Testis (tissue), 5 donors: ENCODE data around the gene LBP. TPM values are rescaled to one million over a fixed set of nuclear protein-coding genes. Genes with fewer than 3 reads are reported as not detected.

Source experiments
- DNase-seq: peaks from one replicate; pipeline ENCODE4 v3.0.0-alpha.2; 2019
- H3K27ac ChIP-seq, 2 donors: fragments of 200-600 bp; sonication (generic); one replicate each; pipeline ENCODE4 v1.5.1; 2019
- H3K27me3 ChIP-seq: fragments of 200-600 bp; sonication (generic); one replicate; pipeline ENCODE4 v1.5.1; 2019
- H3K36me3 ChIP-seq: fragments of 200-600 bp; sonication (generic); one replicate; pipeline ENCODE4 v1.5.1; 2017; ENCODE audit warnings: low read depth; ENCODE audit errors: missing control alignments
- H3K4me1 ChIP-seq: fragments of 200-600 bp; sonication (generic); one replicate; pipeline ENCODE4 v1.5.1; 2019
- H3K4me3 ChIP-seq, 2 donors: fragments of 200-600 bp; sonication (generic); one replicate each; pipeline ENCODE4 v1.5.1; 2017 to 2019
- H3K9me3 ChIP-seq: fragments of 200-600 bp; sonication (generic); one replicate; pipeline ENCODE4 v1.5.1; 2017
- POLR2A ChIP-seq: fragments of 450-650 bp; IDR thresholded peaks from one replicate; pipeline ENCODE4 v1.6.1; 2017; ENCODE audit warnings: antibody characterized with exemption, mild to moderate bottlenecking, moderate library complexity
- WGBS, 2 donors: methylation state at CpG; one replicate each; pipeline ENCODE4 v1.1.5; 2018; 5-methylcytosine and 5-hydroxymethylcytosine counted together
- intact Hi-C: fragments of 100-400 bp; cut with DNase I; formaldehyde crosslinking; loops from one replicate; pipeline ENCODE4 v1.15.1; 2023; ENCODE audit warnings: low total_unique reads
- long read RNA-seq, 2 donors: transcript quantifications; one replicate each; lab custom pipeline, GENCODE V29; 2026
- polyA plus RNA-seq: library from polyadenylated mRNA; stranded (reverse); fragments of 350-450 nt; fragmentation: Illumina TruSeq; extraction: RNeasy Lipid Tissue Mini Kit (QIAGEN cat#74804); gene quantifications from one replicate; pipeline ENCODE4 v1.2.3, GENCODE V29; 2014; ENCODE audit warnings: low read depth, low replicate concordance; ENCODE audit not compliant: insufficient read depth
- total RNA-seq, 2 donors: library from RNA; depleted of rRNA; stranded (reverse); fragments of >200 nt; gene quantifications; one replicate each; pipeline ENCODE4 v1.2.3, GENCODE V29; 2016
- TF ChIP-seq, protein P1 (sequence below), 3 experiments: fragments of 450-650 bp in 2 of 3; fragments of 200-600 bp in 1 of 3; sonication (generic) in 1 of 3; IDR thresholded peaks; one replicate each; pipeline ENCODE4 v1.5.1; 2016 to 2019; ENCODE audit warnings: antibody characterized with exemption in 3 of 3, mild to moderate bottlenecking in 2 of 3, moderate library complexity in 1 of 3

LBP gene, protein sequence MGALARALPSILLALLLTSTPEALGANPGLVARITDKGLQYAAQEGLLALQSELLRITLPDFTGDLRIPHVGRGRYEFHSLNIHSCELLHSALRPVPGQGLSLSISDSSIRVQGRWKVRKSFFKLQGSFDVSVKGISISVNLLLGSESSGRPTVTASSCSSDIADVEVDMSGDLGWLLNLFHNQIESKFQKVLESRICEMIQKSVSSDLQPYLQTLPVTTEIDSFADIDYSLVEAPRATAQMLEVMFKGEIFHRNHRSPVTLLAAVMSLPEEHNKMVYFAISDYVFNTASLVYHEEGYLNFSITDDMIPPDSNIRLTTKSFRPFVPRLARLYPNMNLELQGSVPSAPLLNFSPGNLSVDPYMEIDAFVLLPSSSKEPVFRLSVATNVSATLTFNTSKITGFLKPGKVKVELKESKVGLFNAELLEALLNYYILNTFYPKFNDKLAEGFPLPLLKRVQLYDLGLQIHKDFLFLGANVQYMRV
- total RNA-seq, result 1 to 10 TPM in 1 of 2 donors, under 1 TPM in 1; 0.87 to 1.2 TPM
- polyA plus RNA-seq, result 1.3 TPM
- long read RNA-seq, donor 1, result 0 reads
- long read RNA-seq, donor 2, result 0 reads

DNA sequence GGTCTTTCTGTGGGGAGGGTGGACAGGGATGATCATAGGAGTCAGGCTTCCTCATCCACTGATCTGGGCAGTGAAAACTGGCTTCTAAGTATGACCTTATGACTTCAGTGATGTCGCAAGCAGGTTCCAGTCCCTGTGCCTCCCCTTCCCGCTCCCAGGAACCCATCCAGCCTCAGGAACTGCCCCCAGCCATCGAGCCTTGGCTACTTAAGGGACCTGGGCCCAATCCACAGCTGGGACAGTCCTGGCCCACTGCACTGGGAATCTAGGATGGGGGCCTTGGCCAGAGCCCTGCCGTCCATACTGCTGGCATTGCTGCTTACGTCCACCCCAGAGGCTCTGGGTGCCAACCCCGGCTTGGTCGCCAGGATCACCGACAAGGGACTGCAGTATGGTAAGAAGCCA lies at the start of gene LBP:
Gene LBP (plus strand): TSS at position 236 of the 405 bp plus-strand sequence. CDS start 35 bp downstream, at position 271.
- no peak for DNase-seq
- Histone ChIP-seq H3K36me3 (no peaks in the 10 kb centered on the region), H3K9me3 (no peaks in the 10 kb centered on the region), H3K4me3 (no peak within 1 kb of the TSS), H3K27me3 (no peaks in the 10 kb centered on the region), H3K27ac (no peak within 1 kb of the TSS), H3K4me1 (peaks cover 14% of the 10 kb centered on the region)
- intact Hi-C loops, result no loop called here
- WGBS, 2 donors, result 89 to 96% methylated on average over 7 of the region's 8 CpGs
- no peak for TF ChIP-seq POLR2A
- TF ChIP-seq, protein P1, sequence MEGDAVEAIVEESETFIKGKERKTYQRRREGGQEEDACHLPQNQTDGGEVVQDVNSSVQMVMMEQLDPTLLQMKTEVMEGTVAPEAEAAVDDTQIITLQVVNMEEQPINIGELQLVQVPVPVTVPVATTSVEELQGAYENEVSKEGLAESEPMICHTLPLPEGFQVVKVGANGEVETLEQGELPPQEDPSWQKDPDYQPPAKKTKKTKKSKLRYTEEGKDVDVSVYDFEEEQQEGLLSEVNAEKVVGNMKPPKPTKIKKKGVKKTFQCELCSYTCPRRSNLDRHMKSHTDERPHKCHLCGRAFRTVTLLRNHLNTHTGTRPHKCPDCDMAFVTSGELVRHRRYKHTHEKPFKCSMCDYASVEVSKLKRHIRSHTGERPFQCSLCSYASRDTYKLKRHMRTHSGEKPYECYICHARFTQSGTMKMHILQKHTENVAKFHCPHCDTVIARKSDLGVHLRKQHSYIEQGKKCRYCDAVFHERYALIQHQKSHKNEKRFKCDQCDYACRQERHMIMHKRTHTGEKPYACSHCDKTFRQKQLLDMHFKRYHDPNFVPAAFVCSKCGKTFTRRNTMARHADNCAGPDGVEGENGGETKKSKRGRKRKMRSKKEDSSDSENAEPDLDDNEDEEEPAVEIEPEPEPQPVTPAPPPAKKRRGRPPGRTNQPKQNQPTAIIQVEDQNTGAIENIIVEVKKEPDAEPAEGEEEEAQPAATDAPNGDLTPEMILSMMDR (IDR thresholded peaks at IDR 0.05), result no peak

DNA sequence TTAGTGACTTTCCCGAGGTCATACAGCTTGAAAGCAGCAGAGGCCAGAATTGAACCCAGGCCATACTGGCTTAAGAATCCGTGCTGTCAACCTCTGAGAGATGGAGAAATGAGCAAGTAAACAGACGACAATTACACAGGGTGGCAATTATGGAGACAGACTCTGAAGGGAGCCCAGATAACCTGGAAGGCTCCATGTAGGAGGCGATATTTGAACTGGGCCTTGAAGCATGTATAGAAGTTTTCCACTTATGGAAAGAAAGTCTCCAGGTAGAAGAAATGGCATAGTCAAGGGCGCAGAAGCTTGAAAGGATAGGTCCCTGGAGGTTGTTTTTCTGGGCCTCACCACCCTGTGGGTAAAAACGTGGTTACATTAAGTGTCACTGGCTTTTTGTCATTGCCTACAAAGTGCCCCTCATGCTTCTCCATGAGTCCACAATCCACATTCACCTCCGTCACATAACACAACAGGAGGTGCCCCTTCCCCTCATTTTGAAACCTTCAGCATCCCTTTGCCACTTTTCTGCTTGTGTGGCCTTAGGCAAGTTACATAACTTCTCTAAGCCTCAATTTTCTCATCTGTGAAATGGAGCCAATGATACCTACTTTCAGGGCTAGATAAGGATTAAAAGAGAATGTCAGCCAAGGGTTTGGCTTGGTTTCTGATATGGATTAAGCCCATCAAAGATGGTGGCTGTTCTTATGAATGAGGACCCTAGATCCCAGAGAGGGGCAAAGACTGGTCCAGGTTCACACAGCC lies 48.2 kb upstream of the LBP start:
- intact Hi-C loops, result no loop called here
- TF ChIP-seq, protein P1 (IDR thresholded peaks at IDR 0.05), result no peak
- TF ChIP-seq POLR2A, result no peak
- Histone ChIP-seq H3K4me1 (peaks cover 7% of the 10 kb centered on the region), H3K9me3 (no peaks in the 10 kb centered on the region), H3K4me3 (no peak overlapping the region), H3K27ac (peak overlapping the region; percentile 67 to 75), H3K27me3 (no peaks in the 10 kb centered on the region), H3K36me3 (no peaks in the 10 kb centered on the region)
- no peak for DNase-seq
- WGBS, 2 donors, result 96 to 98% methylated on average over 7 of the region's 7 CpGs

DNA sequence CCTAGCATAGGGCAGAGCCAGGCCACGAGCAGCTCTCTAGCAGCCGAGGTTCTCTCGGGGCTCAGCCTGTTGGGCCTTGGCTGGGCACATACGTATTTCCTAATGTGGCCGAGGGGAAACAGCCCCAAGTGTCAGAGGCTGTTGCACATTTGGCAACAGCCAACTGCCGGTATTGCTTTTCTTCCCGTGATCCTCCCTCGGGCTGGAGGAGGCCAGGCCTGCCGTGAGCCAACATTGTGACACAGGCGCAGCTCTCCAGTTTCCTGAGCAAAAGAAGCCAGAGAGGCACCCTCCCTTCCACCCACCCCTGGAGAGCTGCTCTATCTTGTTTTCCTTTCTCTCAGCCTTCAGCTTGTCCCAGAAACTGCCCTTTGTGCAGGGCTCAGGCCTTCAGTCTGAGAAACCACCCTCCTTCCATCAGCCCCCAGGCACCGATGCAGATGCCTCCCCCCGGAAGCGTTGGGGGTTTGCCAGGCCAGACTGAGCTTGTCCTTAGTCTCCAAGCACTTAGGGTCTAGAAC lies 47.5 kb upstream of the LBP start:
- no peak overlapping the region for H3K4me3 ChIP-seq
- no peaks in the 10 kb centered on the region for H3K27me3 ChIP-seq
- TF ChIP-seq, protein P1 (IDR thresholded peaks at IDR 0.05), result no peak
- no peak for TF ChIP-seq POLR2A
- H3K4me1 ChIP-seq, result peaks cover 8% of the 10 kb centered on the region
- 17 to 29% methylated on average over 13 of the region's 13 CpGs for WGBS, 2 donors
- peak; percentile 82 for DNase-seq
- no peaks in the 10 kb centered on the region for H3K36me3 ChIP-seq
- intact Hi-C loops, result no loop called here
- H3K27ac ChIP-seq, result peak overlapping the region; percentile 75 to 76
- H3K9me3 ChIP-seq, result no peaks in the 10 kb centered on the region

DNA sequence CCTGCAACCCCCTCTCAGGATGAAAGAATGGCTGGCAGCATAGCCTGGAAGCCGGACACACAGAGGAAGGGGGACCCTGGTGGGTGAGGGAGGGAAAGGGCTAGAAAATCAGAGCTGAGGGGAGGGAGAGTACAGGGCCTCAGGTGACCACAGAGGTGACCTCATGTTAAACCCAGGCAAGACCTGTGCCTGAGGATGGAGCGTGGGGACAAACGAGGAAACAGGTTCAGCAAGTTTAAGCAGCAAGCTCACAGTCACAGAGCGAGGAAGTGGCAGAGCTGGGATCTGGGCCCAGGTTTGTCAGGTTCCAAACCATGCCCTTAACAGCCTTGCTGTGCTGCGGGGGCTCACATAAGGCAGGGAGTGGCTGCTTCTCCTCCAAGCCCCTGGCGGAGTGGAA lies 46.3 kb upstream of the LBP start:
- Histone ChIP-seq H3K27ac (peak overlapping the region; percentile 2 to 76), H3K27me3 (no peaks in the 10 kb centered on the region), H3K9me3 (no peaks in the 10 kb centered on the region), H3K4me1 (peaks cover 13% of the 10 kb centered on the region), H3K36me3 (no peaks in the 10 kb centered on the region), H3K4me3 (no peak overlapping the region)
- intact Hi-C loops, result loop anchor here (10.0 kb wide), 1 partner anchor 55 kb away; no protein-coding TSS in a partner anchor
- 90 to 91% methylated on average over 3 to 6 of the region's 6 CpGs for WGBS, 2 donors
- TF ChIP-seq, protein P1 (IDR thresholded peaks at IDR 0.05), result no peak
- TF ChIP-seq POLR2A, result no peak
- no peak for DNase-seq
